HepG2 (cell line): ENCODE measurements around the gene CNTRL. TPM values are rescaled to one million over a fixed set of nuclear protein-coding genes. Genes with fewer than 3 reads are reported as not detected.

Experiments used
- ATAC-seq: fragments of 200-7000 bp; cut with Tn5 transposase; 3 replicates; pipeline ENCODE4 v1.9.1; 2020; ENCODE audit warnings: mild to moderate bottlenecking, moderate library complexity
- BruUV-seq: library from RNA; stranded (reverse); fragments of 400-500 nt; replicated peaks from 2 replicates; lab custom pipeline; 2021; lab: Mats Ljungman, UMichigan
- CTCF ChIA-PET: fragments of 300-600 bp; formaldehyde crosslinking; extraction: SDS; loops from one replicate; lab custom pipeline; 2021; ENCODE audit warnings: low total read pairs, inconsistent platforms, low intra/inter-chr PET ratio; lab: Yijun Ruan, JAX
- POLR2A ChIA-PET: fragments of 350-600 bp; sonication (Branson Sonifier 250); formaldehyde crosslinking; loops from one replicate; lab custom pipeline; 2020; ENCODE audit warnings: antibody characterized with exemption, inconsistent platforms; lab: Yijun Ruan, JAX
- DNase-seq: peaks from one replicate; pipeline ENCODE4 v3.0.0-alpha.2; 2015; ENCODE audit warnings: low spot score
- FAIRE-seq: peaks from 3 replicates; lab custom pipeline; 2011; peaks lifted over from hg19 to GRCh38; lab: Jason Lieb, UNC
- H2AFZ ChIP-seq: one replicate; pipeline ENCODE4 v1.6.1; 2011; ENCODE audit warnings: low read length, inconsistent platforms
- H3K27ac ChIP-seq: fragments of 300-600 bp; 3 replicates; pipeline ENCODE4 v1.8.0; 2011; ENCODE audit warnings: mixed run types, mild to moderate bottlenecking, mixed read lengths, low read length, inconsistent platforms; ENCODE audit not compliant: insufficient read depth; ENCODE audit errors: extremely low read length
- H3K27me3 ChIP-seq, 2 experiments: fragments of 200-600 bp in 1 of 2; 2 replicates in 1 of 2; 3 replicates in 1 of 2; pipeline versions ENCODE4 v1.6.0 to v1.8.0; 2011; ENCODE audit warnings: low read length in 2 of 2, mild to moderate bottlenecking in 2 of 2, moderate library complexity in 2 of 2, inconsistent platforms in 1 of 2; ENCODE audit not compliant: insufficient read depth in 2 of 2, control insufficient read depth in 1 of 2
- H3K36me3 ChIP-seq, 2 experiments: fragments of 200-600 bp in 1 of 2; replicated peaks in 1 of 2; 2 replicates in 1 of 2; 3 replicates in 1 of 2; pipeline versions ENCODE4 v1.5.1 to v1.8.0; 2011; ENCODE audit warnings: low read length in 2 of 2, inconsistent platforms in 1 of 2; ENCODE audit not compliant: insufficient read depth in 2 of 2, control insufficient read depth in 1 of 2
- H3K4me1 ChIP-seq: 2 replicates; pipeline ENCODE4 v1.5.1; 2012; ENCODE audit warnings: low read length, inconsistent platforms; ENCODE audit not compliant: insufficient read depth
- H3K4me2 ChIP-seq: 2 replicates; pipeline ENCODE4 v1.6.0; 2011; ENCODE audit warnings: low read depth, low read length, inconsistent platforms
- H3K4me3 ChIP-seq, 3 experiments: fragments of 200-600 bp in 1 of 3; sonication (generic), shearing (Covaris generic) in 1 of 3; replicated peaks in 1 of 3; 2 replicates each; pipeline ENCODE4 v1.5.1; 2011 to 2016; ENCODE audit warnings: low read length in 3 of 3, inconsistent platforms in 2 of 3, low read depth in 2 of 3, mild to moderate bottlenecking in 2 of 3, control low read depth in 1 of 3, mixed read lengths in 1 of 3; ENCODE audit not compliant: insufficient read depth in 1 of 3
- H3K79me2 ChIP-seq: one replicate; pipeline ENCODE4 v1.6.1; 2011; ENCODE audit warnings: low read length, inconsistent platforms; ENCODE audit not compliant: insufficient read depth
- H3K9ac ChIP-seq: 2 replicates; pipeline ENCODE4 v1.6.0; 2011; ENCODE audit warnings: mild to moderate bottlenecking, low read depth, low read length, inconsistent platforms; ENCODE audit not compliant: insufficient read depth
- H3K9me3 ChIP-seq: 2 replicates; pipeline ENCODE4 v1.5.1; 2012; ENCODE audit warnings: mild to moderate bottlenecking, low read length
- H4K20me1 ChIP-seq: 2 replicates; pipeline ENCODE4 v1.6.0; 2011; ENCODE audit warnings: inconsistent platforms, mild to moderate bottlenecking, low read length, moderate library complexity; ENCODE audit not compliant: insufficient read depth
- CREM ChIP-seq, 2 experiments: sonication (generic) in 1 of 2; formaldehyde crosslinking in 1 of 2; IDR thresholded peaks; 2 replicates each; pipeline versions ENCODE4 v1.4.0 to v1.6.1; 2016 to 2020; ENCODE audit warnings: antibody characterized with exemption in 1 of 2, mild to moderate bottlenecking in 1 of 2, missing genetic modification reagents in 1 of 2
- HCFC1 ChIP-seq: fragments of 150-350 bp; IDR thresholded peaks from 2 replicates; pipeline ENCODE4 v1.6.1; 2014; ENCODE audit warnings: low read depth, low read length
- KDM2A ChIP-seq: sonication (generic); formaldehyde crosslinking; IDR thresholded peaks from 2 replicates; pipeline ENCODE4 v1.4.0; 2020; ENCODE audit warnings: low read depth, missing genetic modification reagents, borderline replicate concordance
- LCORL ChIP-seq, 2 experiments: fragments of 450-650 bp in 1 of 2; sonication (generic) in 1 of 2; formaldehyde crosslinking in 1 of 2; IDR thresholded peaks; 2 replicates each; pipeline versions ENCODE4 v1.5.0 to v1.6.1; 2017 to 2020; ENCODE audit warnings: antibody characterized with exemption in 1 of 2, missing genetic modification reagents in 1 of 2
- MLXIP ChIP-seq: sonication (generic); formaldehyde crosslinking; IDR thresholded peaks from 2 replicates; pipeline ENCODE4 v1.9.0; 2021; ENCODE audit warnings: missing genetic modification reagents, borderline replicate concordance
- MYNN ChIP-seq: sonication (generic); formaldehyde crosslinking; IDR thresholded peaks from 2 replicates; pipeline ENCODE4 v1.4.0; 2020; ENCODE audit warnings: mild to moderate bottlenecking, low read depth, missing genetic modification reagents
- RCOR2 ChIP-seq: IDR thresholded peaks from 2 replicates; pipeline ENCODE4 v1.6.1; 2016; ENCODE audit warnings: missing biosample characterization, missing genetic modification reagents
- REXO4 ChIP-seq: sonication (generic); formaldehyde crosslinking; IDR thresholded peaks from 2 replicates; pipeline ENCODE4 v1.8.0; 2022; ENCODE audit warnings: missing genetic modification reagents, mild to moderate bottlenecking, borderline replicate concordance
- SIN3B ChIP-seq: fragments of 150-350 bp; IDR thresholded peaks from 2 replicates; pipeline ENCODE4 v1.6.1; 2014; ENCODE audit warnings: low read length
- SP4 ChIP-seq: sonication (generic); formaldehyde crosslinking; IDR thresholded peaks from 2 replicates; pipeline ENCODE4 v1.8.1; 2023; ENCODE audit warnings: mild to moderate bottlenecking, missing genetic modification reagents
- ZNF138 ChIP-seq: sonication (generic); formaldehyde crosslinking; IDR thresholded peaks from 2 replicates; pipeline ENCODE4 v1.5.0; 2020; ENCODE audit warnings: mild to moderate bottlenecking, low read depth, missing genetic modification reagents
- ZNF33A ChIP-seq: sonication (generic); formaldehyde crosslinking; IDR thresholded peaks from 2 replicates; pipeline ENCODE4 v1.5.1; 2020; ENCODE audit warnings: missing genetic modification reagents, mild to moderate bottlenecking, moderate library complexity, borderline replicate concordance
- ZNF746 ChIP-seq: sonication (generic); formaldehyde crosslinking; IDR thresholded peaks from 2 replicates; pipeline ENCODE4 v1.8.0; 2022; ENCODE audit warnings: mild to moderate bottlenecking, missing genetic modification reagents
- ZNF776 ChIP-seq: sonication (generic); formaldehyde crosslinking; IDR thresholded peaks from 2 replicates; pipeline ENCODE4 v1.4.0; 2020; ENCODE audit warnings: mild to moderate bottlenecking, missing genetic modification reagents
- ZNF777 ChIP-seq: sonication (generic); formaldehyde crosslinking; IDR thresholded peaks from 2 replicates; pipeline ENCODE4 v1.4.0; 2020; ENCODE audit warnings: missing genetic modification reagents
- WGBS: methylation state at CpG from one replicate; pipeline ENCODE4 v1.1.6; 2017; ENCODE audit warnings: low lambda C conversion rate; 5-methylcytosine and 5-hydroxymethylcytosine counted together
- in situ Hi-C: cut with HindIII; loops from 2 replicates; pipeline ENCODE4 v1.10.0; 2017; ENCODE audit warnings: low pct_unique_long_range_greater_than_20kb; ENCODE audit not compliant: extremely low pct_ligation_motif_present
- intact Hi-C: fragments of 100-400 bp; cut with micrococcal nuclease; formaldehyde crosslinking; loops from one replicate; pipeline ENCODE4 v1.10.0; 2022; ENCODE audit not compliant: unreplicated experiment
- polyA plus RNA-seq, 8 experiments: library from polyadenylated mRNA; depleted of rRNA in 3 of 8; stranded (reverse) in 7 of 8; unstranded in 1 of 8; fragments of >200 nt; fragmentation: Illumina TruSeq in 4 of 8; extraction: Trizol in 4 of 8; gene quantifications; 2 replicates each; pipeline versions ENCODE4 v1.2.1 to v1.2.3, GENCODE V29; 2011 to 2016; ENCODE audit warnings: low read depth in 4 of 8, missing spikeins in 1 of 8, mixed read lengths in 1 of 8; ENCODE audit not compliant: insufficient read depth in 1 of 8
- total RNA-seq, 5 experiments: library from RNA; depleted of rRNA; stranded (reverse); fragments of >200 nt; fragmentation: Illumina TruSeq; extraction: Trizol; gene quantifications; 2 replicates each; pipeline ENCODE4 v1.2.3, GENCODE V29; 2016; ENCODE audit warnings: low read depth in 1 of 5
- TF ChIP-seq, protein P1 (sequence below): sonication (generic); formaldehyde crosslinking; IDR thresholded peaks from 2 replicates; pipeline ENCODE4 v1.4.0; 2020; ENCODE audit warnings: missing genetic modification reagents, low read depth, mild to moderate bottlenecking, borderline replicate concordance
- TF ChIP-seq, protein P2 (sequence below): sonication (generic); formaldehyde crosslinking; IDR thresholded peaks from 2 replicates; pipeline ENCODE4 v1.9.0; 2022; ENCODE audit warnings: low read depth, missing genetic modification reagents

The CNTRL gene
- total and polyA plus RNA-seq, 2 of the 13 experiments (the other 11 are each of a cell fraction or from before 2014, with no cell fraction given) = 7.5 to 11.8 TPM

- no peak for TF ChIP-seq MLXIP (CRISPR knock-in tag)
- TF ChIP-seq RCOR2 (CRISPR knock-in tag) = peak; percentile 56; the same call in 1 of the 2 replicates
- TF ChIP-seq CREM (IDR thresholded peaks at IDR 0.05) = no peak
- TF ChIP-seq CREM (CRISPR knock-in tag; IDR thresholded peaks at IDR 0.05) = no peak
- no peak for TF ChIP-seq MYNN (CRISPR knock-in tag)
- TF ChIP-seq LCORL (IDR thresholded peaks at IDR 0.05) = no peak
- peak; percentile 12; the same call in 1 of the 2 replicates for TF ChIP-seq LCORL (CRISPR knock-in tag; IDR thresholded peaks at IDR 0.05)
- TF ChIP-seq ZNF138 (CRISPR knock-in tag) = no peak
- TF ChIP-seq, all 625 proteins: peak for 10
Measured at GRCh38 chr9:121075251-121076036, 689 bp downstream of the CNTRL start (continued).

DNA sequence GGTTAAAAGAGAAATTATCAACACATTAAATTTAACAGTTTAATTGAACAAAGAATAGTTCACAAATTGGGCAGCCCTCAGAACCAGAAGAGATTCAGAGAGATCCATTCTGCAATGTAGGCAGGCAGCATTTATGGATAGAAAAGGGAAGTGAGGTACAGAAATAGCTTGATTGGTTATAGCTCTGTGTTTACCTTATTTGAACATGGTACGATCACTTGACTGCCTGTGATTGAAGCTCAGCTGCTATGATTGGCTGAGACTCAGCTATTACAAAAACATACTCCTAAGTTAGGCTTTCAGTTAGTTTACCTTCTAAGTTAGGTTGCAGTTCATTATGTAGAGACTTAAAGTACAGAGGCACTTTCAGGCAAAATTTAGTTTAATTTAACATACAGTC lies 7.3 kb downstream of the CNTRL start:
- Histone ChIP-seq H3K4me1 (no peaks in the 10 kb centered on the region), H3K4me2 (no peak overlapping the region), H3K4me3 (no peak overlapping the region), H3K36me3 (peaks cover 0 to 3% of the 10 kb centered on the region in 2 experiments; a peak in 1 of 5 replicates), H3K9ac (no peak overlapping the region), H2AFZ (no peak overlapping the region), H3K27ac (no peak overlapping the region), H3K27me3 (no peaks in the 10 kb centered on the region), H4K20me1 (no peaks in the 10 kb centered on the region), H3K9me3 (no peaks in the 10 kb centered on the region), H3K79me2 (no peaks in the 10 kb centered on the region)
- 90% methylated on average over 1 of the region's 1 CpG for WGBS
- BruUV-seq = no TSS peak
- ChIA-PET POLR2A (no interaction called here), CTCF (no interaction called here)
- no peak for ATAC-seq
- FAIRE-seq = no peak
- in situ Hi-C loops (no loop called here), intact Hi-C loops (no loop called here)
- DNase-seq = no peak
- no peak for TF ChIP-seq SIN3B
- TF ChIP-seq SP4 (CRISPR knock-in tag) = no peak
- no peak for TF ChIP-seq ZNF777 (CRISPR knock-in tag)
- no peak for TF ChIP-seq KDM2A (CRISPR knock-in tag)
- TF ChIP-seq, protein P1, sequence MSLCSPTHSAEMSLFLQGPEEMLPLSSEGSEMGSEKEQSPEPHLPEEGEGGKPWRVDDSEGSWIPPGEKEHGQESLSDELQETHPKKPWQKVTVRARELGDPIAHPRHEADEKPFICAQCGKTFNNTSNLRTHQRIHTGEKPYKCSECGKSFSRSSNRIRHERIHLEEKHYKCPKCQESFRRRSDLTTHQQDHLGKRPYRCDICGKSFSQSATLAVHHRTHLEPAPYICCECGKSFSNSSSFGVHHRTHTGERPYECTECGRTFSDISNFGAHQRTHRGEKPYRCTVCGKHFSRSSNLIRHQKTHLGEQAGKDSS (CRISPR knock-in tag) = no peak
- TF ChIP-seq, protein P2, sequence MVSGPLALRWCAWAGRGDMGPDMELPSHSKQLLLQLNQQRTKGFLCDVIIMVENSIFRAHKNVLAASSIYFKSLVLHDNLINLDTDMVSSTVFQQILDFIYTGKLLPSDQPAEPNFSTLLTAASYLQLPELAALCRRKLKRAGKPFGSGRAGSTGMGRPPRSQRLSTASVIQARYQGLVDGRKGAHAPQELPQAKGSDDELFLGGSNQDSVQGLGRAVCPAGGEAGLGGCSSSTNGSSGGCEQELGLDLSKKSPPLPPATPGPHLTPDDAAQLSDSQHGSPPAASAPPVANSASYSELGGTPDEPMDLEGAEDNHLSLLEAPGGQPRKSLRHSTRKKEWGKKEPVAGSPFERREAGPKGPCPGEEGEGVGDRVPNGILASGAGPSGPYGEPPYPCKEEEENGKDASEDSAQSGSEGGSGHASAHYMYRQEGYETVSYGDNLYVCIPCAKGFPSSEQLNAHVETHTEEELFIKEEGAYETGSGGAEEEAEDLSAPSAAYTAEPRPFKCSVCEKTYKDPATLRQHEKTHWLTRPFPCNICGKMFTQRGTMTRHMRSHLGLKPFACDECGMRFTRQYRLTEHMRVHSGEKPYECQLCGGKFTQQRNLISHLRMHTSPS (CRISPR knock-in tag) = no peak
- TF ChIP-seq HCFC1 = no peak
- TF ChIP-seq ZNF33A = no peak
- no peak for TF ChIP-seq ZNF776 (CRISPR knock-in tag)
- no peak for TF ChIP-seq REXO4 (CRISPR knock-in tag)
- TF ChIP-seq ZNF746 (CRISPR knock-in tag) = no peak
